Natural killer cell treated with Interleukin-12 subunit alpha and Interleukin-12 subunit beta and Interleukin-15 and Interleukin-18, amount 100 ng/mL, for 72 hours (primary cell): ENCODE measurements around the gene PRKN. TPM values are rescaled to one million over a fixed set of nuclear protein-coding genes. Genes with fewer than 3 reads are reported as not detected.

Experiments used
- ATAC-seq, 2 donors: fragments of 150-1000 bp; cut with Tn5 transposase in 1 of 2; sonication (Bioruptor Pico), chemical (Tn5 transposase) in 1 of 2; 2 replicates each; pipeline ENCODE4 v1.10.0; 2021
- DNase-seq: peaks from one replicate; pipeline ENCODE4 v3.0.0; 2022; ENCODE audit warnings: low spot score
- H3K27ac Mint-ChIP-seq, 2 donors: 1 replicate in 1 of 2; 2 replicates in 1 of 2; pipeline ENCODE4 v1.8.0; 2022; ENCODE audit warnings: mixed read lengths in 2 of 2, mild to moderate bottlenecking in 1 of 2, moderate library complexity in 1 of 2
- H3K27me3 Mint-ChIP-seq, 2 donors: 1 replicate in 1 of 2; 2 replicates in 1 of 2; pipeline ENCODE4 v1.8.0; 2022; ENCODE audit warnings: mixed read lengths in 2 of 2
- H3K36me3 Mint-ChIP-seq: one replicate; pipeline ENCODE4 v1.8.0; 2022; ENCODE audit warnings: mixed read lengths
- H3K4me1 Mint-ChIP-seq, 2 donors: 1 replicate in 1 of 2; 2 replicates in 1 of 2; pipeline ENCODE4 v1.8.0; 2022; ENCODE audit warnings: low read depth in 2 of 2, mixed read lengths in 2 of 2, mild to moderate bottlenecking in 1 of 2
- H3K4me3 Mint-ChIP-seq: one replicate; pipeline ENCODE4 v1.8.0; 2022; ENCODE audit warnings: mixed read lengths
- H3K9me3 Mint-ChIP-seq: 2 replicates; pipeline ENCODE4 v1.8.0; 2022; ENCODE audit warnings: mixed read lengths
- total RNA-seq, 2 donors: library from RNA; stranded (reverse); gene quantifications; one replicate each; pipeline ENCODE4 v1.2.3, GENCODE V29; 2022

Gene PRKN
- total RNA-seq, 2 donors from 2014 or later, result not detected

- no peaks in the 10 kb centered on the region for H3K4me1 Mint-ChIP-seq
- no peak for DNase-seq
- H3K36me3 Mint-ChIP-seq, result no peaks in the 10 kb centered on the region
- no peak overlapping the region for H3K27ac Mint-ChIP-seq
- H3K4me3 Mint-ChIP-seq, result no peak overlapping the region
- no peaks in the 10 kb centered on the region for H3K9me3 Mint-ChIP-seq
- ATAC-seq, result peak in 1 of 2 donors; percentile 53
- peaks cover 0 to 2% of the 10 kb centered on the region in 2 donors for H3K27me3 Mint-ChIP-seq
These were observed 23.6 kb downstream of the PRKN start for GRCh38 chr6:162704001-162704400.

GRCh38 chr6:162702446-162702845 is 25.1 kb downstream of the PRKN start:
- H3K4me1 Mint-ChIP-seq, result no peaks in the 10 kb centered on the region
- no peak for ATAC-seq
- H3K27ac Mint-ChIP-seq, result no peak overlapping the region
- H3K4me3 Mint-ChIP-seq, result no peak overlapping the region
- no peak for DNase-seq
- H3K36me3 Mint-ChIP-seq, result no peaks in the 10 kb centered on the region
- no peaks in the 10 kb centered on the region for H3K9me3 Mint-ChIP-seq
- H3K27me3 Mint-ChIP-seq, result peaks cover 0 to 2% of the 10 kb centered on the region in 2 donors

- no peak for ATAC-seq
- no peak overlapping the region for H3K27ac Mint-ChIP-seq
- no peaks in the 10 kb centered on the region for H3K9me3 Mint-ChIP-seq
- no peak overlapping the region for H3K4me3 Mint-ChIP-seq
- H3K4me1 Mint-ChIP-seq, result no peaks in the 10 kb centered on the region
- peaks cover 0 to 2% of the 10 kb centered on the region in 2 donors for H3K27me3 Mint-ChIP-seq
- no peak for DNase-seq
- no peaks in the 10 kb centered on the region for H3K36me3 Mint-ChIP-seq
These were observed 26.0 kb downstream of the PRKN start for GRCh38 chr6:162701551-162701950.

DNA sequence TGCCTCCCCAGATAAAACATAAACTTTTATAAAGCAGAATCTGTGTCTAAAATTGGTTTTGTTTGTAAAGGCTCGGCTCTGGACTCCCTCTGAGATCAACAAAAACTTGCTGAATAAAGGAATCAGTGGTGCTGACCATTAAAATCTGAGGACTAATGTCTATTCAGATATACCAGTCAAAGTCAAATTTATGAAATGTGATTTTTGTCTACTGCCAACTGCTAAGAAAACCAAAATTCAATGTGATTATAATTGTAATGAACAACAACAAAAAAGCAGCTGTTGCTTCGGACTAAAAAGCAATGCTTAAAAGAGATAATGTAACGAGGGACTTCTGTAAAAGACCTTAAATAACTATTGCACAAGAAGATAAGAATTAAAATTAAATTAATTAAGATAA is 26.6 kb downstream of the PRKN start:
- H3K4me3 Mint-ChIP-seq, result no peak overlapping the region
- H3K27ac Mint-ChIP-seq, result no peak overlapping the region
- ATAC-seq, result no peak
- H3K9me3 Mint-ChIP-seq, result no peaks in the 10 kb centered on the region
- H3K27me3 Mint-ChIP-seq, result peaks cover 0 to 2% of the 10 kb centered on the region in 2 donors
- no peaks in the 10 kb centered on the region for H3K36me3 Mint-ChIP-seq
- no peak for DNase-seq
- H3K4me1 Mint-ChIP-seq, result no peaks in the 10 kb centered on the region

DNA sequence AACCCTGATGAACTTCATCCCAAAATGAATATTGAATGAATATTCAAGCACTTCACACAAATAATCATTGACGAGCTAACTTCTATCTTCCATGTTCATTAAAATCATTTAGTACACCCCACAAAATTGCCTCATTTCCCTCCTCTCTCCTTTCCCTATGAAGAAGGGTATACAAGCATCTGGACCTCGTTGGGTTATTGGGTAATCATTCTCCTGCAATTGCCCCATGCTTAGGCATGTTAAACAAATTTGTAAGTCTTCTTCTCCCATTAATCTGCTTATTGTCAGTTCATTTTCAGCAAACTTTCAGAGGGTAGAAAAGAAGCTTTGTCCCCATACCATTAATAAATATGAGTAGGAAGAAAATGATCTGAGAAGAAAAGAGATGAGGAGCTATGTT is 27.6 kb downstream of the PRKN start:
- H3K4me1 Mint-ChIP-seq, result no peaks in the 10 kb centered on the region
- no peak overlapping the region for H3K4me3 Mint-ChIP-seq
- DNase-seq (no peak), ATAC-seq (no peak)
- no peaks in the 10 kb centered on the region for H3K9me3 Mint-ChIP-seq
- H3K36me3 Mint-ChIP-seq, result no peaks in the 10 kb centered on the region
- no peak overlapping the region for H3K27ac Mint-ChIP-seq
- H3K27me3 Mint-ChIP-seq, result peaks cover 0 to 2% of the 10 kb centered on the region in 2 donors

GRCh38 chr6:162698440-162698839 is 29.1 kb downstream of the PRKN start:
- Mint-ChIP-seq H3K27ac (no peak overlapping the region), H3K36me3 (no peaks in the 10 kb centered on the region), H3K27me3 (peaks cover 0 to 2% of the 10 kb centered on the region in 2 donors), H3K4me1 (no peaks in the 10 kb centered on the region), H3K4me3 (no peak overlapping the region), H3K9me3 (no peaks in the 10 kb centered on the region)
- no peak for DNase-seq
- no peak for ATAC-seq

GRCh38 chr6:162697872-162698403 is 29.6 kb downstream of the PRKN start:
- H3K27ac Mint-ChIP-seq, result no peak overlapping the region
- no peak for DNase-seq
- H3K36me3 Mint-ChIP-seq, result no peaks in the 10 kb centered on the region
- peaks cover 0 to 2% of the 10 kb centered on the region in 2 donors for H3K27me3 Mint-ChIP-seq
- H3K4me3 Mint-ChIP-seq, result no peak overlapping the region
- no peaks in the 10 kb centered on the region for H3K9me3 Mint-ChIP-seq
- H3K4me1 Mint-ChIP-seq, result no peaks in the 10 kb centered on the region
- ATAC-seq, result no peak

GRCh38 chr6:162690158-162690557 is 37.4 kb downstream of the PRKN start:
- Mint-ChIP-seq H3K4me3 (no peak overlapping the region), H3K9me3 (no peaks in the 10 kb centered on the region), H3K36me3 (no peaks in the 10 kb centered on the region)

DNA sequence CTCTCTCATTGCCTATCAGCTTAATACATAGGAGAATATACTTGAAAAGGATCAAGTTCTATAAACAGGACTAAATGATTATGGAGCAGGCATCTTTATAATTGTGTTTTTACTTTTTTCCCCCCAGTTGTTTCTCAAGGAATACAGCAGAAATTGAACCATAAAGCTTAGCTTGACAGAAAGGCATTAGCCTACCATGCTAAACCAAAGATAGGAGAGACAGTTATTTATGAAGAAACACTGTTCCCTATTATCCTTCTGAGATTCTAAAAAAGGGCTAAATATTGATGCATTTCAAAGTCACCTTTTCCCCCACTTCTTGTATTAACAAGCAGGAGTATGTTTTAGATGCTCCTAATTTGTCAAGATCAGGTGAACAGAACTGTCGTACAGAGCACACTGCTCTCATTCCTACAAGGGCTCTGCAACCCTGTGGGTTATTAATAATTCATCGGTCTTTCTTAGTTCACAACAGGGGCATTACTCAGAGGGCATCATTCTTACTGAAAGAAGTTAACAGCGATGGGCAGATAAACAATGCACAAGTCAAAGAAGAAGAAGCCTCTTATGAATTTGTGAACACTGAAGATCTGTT is 38.7 kb downstream of the PRKN start:
- ATAC-seq, result no peak
- no peak overlapping the region for H3K27ac Mint-ChIP-seq
- H3K4me3 Mint-ChIP-seq, result no peak overlapping the region
- no peak for DNase-seq
- no peaks in the 10 kb centered on the region for H3K27me3 Mint-ChIP-seq
- H3K9me3 Mint-ChIP-seq, result no peaks in the 10 kb centered on the region
- H3K4me1 Mint-ChIP-seq, result no peaks in the 10 kb centered on the region
- H3K36me3 Mint-ChIP-seq, result no peaks in the 10 kb centered on the region

More at GRCh38 chr6:162690158-162690557, 37.4 kb downstream of the PRKN start:
- Mint-ChIP-seq H3K27me3 (no peaks in the 10 kb centered on the region), H3K4me1 (no peaks in the 10 kb centered on the region), H3K27ac (no peak overlapping the region)
- DNase-seq (no peak), ATAC-seq (no peak)

GRCh38 chr6:162685586-162685985 is 42.0 kb downstream of the PRKN start:
- DNase-seq, result no peak
- Mint-ChIP-seq H3K27me3 (no peaks in the 10 kb centered on the region), H3K4me3 (no peak overlapping the region), H3K4me1 (no peaks in the 10 kb centered on the region), H3K9me3 (no peaks in the 10 kb centered on the region), H3K36me3 (no peaks in the 10 kb centered on the region), H3K27ac (no peak overlapping the region)
- no peak for ATAC-seq

GRCh38 chr6:162684961-162685360 is 42.6 kb downstream of the PRKN start:
- H3K27me3 Mint-ChIP-seq, result no peaks in the 10 kb centered on the region
- H3K9me3 Mint-ChIP-seq, result no peaks in the 10 kb centered on the region
- no peak for ATAC-seq
- no peaks in the 10 kb centered on the region for H3K4me1 Mint-ChIP-seq
- H3K4me3 Mint-ChIP-seq, result no peak overlapping the region
- no peaks in the 10 kb centered on the region for H3K36me3 Mint-ChIP-seq
- H3K27ac Mint-ChIP-seq, result no peak overlapping the region
- no peak for DNase-seq

GRCh38 chr6:162684052-162684451 is 43.5 kb downstream of the PRKN start:
- Mint-ChIP-seq H3K9me3 (no peaks in the 10 kb centered on the region), H3K27ac (no peak overlapping the region), H3K27me3 (no peaks in the 10 kb centered on the region), H3K36me3 (no peaks in the 10 kb centered on the region), H3K4me3 (no peak overlapping the region), H3K4me1 (no peaks in the 10 kb centered on the region)
- DNase-seq, result no peak
- ATAC-seq, result no peak

DNA sequence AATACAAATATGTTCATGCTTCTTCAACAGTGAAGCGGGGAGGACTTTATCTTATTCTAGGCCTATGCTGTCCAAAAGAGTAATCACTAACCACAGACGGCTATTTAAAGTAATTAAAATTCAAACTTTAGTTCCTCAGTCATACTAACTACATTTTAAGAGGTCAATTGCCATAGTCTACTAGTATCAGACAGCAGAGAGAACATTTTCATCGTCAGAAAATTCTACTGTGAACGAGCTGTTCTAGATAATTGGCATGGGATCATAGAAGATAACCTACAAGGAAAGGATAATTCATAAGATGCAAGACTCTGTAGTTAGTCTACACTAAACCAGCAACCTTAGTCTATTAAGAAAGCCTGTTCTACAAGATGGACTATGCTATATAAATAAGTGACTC is 44.4 kb downstream of the PRKN start:
- no peak for DNase-seq
- no peaks in the 10 kb centered on the region for H3K9me3 Mint-ChIP-seq
- H3K4me1 Mint-ChIP-seq, result no peaks in the 10 kb centered on the region
- no peaks in the 10 kb centered on the region for H3K27me3 Mint-ChIP-seq
- H3K4me3 Mint-ChIP-seq, result no peak overlapping the region
- H3K36me3 Mint-ChIP-seq, result no peaks in the 10 kb centered on the region
- no peak for ATAC-seq
- no peak overlapping the region for H3K27ac Mint-ChIP-seq

DNA sequence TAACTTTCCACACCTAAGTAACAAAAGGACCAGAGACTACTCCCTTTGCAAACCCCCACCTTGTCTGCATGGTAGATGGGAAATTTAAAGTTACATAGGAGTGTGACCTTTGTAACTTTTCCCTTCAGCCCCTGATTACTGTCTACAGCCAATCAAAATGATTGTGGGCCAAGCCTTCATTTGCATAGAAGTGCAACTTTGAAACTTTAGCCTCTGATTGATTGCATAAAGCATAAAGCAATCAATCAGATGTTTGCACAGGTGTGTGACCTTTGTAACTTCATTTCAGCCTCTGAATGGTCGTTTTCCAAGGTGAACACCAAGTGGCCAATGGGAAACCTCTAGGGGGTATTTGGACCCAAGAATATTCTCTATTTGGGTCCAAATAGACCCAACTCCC is 46.1 kb downstream of the PRKN start:
- Mint-ChIP-seq H3K4me1 (no peaks in the 10 kb centered on the region), H3K36me3 (no peaks in the 10 kb centered on the region), H3K9me3 (no peaks in the 10 kb centered on the region), H3K27ac (no peak overlapping the region), H3K4me3 (no peak overlapping the region), H3K27me3 (no peaks in the 10 kb centered on the region)
- DNase-seq (no peak), ATAC-seq (no peak)

GRCh38 chr6:162680871-162681270 is 46.7 kb downstream of the PRKN start:
- no peaks in the 10 kb centered on the region for H3K27me3 Mint-ChIP-seq
- no peaks in the 10 kb centered on the region for H3K36me3 Mint-ChIP-seq
- H3K9me3 Mint-ChIP-seq, result no peaks in the 10 kb centered on the region
- ATAC-seq, result no peak
- DNase-seq, result no peak
- H3K4me1 Mint-ChIP-seq, result no peaks in the 10 kb centered on the region
- no peak overlapping the region for H3K27ac Mint-ChIP-seq
- H3K4me3 Mint-ChIP-seq, result no peak overlapping the region
